Hippocampal formation (tissue), 2 donors: ENCODE measurements around the gene SYNGAP1.

ENCODE experiments used
- DNase-seq, 2 donors: peaks; one replicate each; lab custom pipeline; 2025; lab: John Stamatoyannopoulos, UW

SYNGAP1 gene

DNA sequence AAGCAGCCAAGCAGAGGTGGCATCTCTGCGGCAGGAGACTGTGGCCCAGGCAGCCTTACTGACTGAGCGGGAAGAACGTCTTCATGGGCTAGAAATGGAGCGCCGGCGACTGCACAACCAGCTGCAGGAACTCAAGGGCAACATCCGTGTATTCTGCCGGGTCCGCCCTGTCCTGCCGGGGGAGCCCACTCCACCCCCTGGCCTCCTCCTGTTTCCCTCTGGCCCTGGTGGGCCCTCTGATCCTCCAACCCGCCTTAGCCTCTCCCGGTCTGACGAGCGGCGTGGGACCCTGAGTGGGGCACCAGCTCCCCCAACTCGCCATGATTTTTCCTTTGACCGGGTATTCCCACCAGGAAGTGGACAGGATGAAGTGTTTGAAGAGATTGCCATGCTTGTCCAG, 15.0 kb upstream of the SYNGAP1 start:
- no peak for DNase-seq

DNA sequence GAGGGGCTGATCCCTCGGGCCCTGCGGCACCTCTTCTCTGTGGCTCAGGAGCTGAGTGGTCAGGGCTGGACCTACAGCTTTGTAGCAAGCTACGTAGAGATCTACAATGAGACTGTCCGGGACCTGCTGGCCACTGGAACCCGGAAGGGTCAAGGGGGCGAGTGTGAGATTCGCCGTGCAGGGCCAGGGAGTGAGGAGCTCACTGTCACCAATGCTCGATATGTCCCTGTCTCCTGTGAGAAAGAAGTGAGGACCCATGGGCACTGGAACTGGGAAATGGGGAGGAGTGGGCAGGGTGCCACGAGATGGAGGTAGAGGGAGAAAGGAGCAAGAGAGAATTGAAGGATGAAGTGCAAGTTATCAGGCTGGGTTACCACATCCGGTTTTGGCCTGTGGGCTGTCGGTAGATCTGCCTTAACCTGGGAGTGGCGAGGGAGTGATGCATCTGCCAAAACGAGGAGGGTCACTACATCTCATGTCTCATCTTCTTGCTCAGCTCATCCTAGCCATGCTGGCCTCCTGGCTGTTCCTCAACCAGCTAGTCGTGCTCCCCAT, 14.4 kb upstream of the SYNGAP1 start:
- DNase-seq = no peak

GRCh38 chr6:33406126-33406525, 13.7 kb upstream of the SYNGAP1 start:
- no peak for DNase-seq

GRCh38 chr6:33407132-33407718, 12.6 kb upstream of the SYNGAP1 start:
- no peak for DNase-seq

- peak; percentile 93 to 97 for DNase-seq
Observed at GRCh38 chr6:33410050-33410710, 9.7 kb upstream of the SYNGAP1 start.

DNA sequence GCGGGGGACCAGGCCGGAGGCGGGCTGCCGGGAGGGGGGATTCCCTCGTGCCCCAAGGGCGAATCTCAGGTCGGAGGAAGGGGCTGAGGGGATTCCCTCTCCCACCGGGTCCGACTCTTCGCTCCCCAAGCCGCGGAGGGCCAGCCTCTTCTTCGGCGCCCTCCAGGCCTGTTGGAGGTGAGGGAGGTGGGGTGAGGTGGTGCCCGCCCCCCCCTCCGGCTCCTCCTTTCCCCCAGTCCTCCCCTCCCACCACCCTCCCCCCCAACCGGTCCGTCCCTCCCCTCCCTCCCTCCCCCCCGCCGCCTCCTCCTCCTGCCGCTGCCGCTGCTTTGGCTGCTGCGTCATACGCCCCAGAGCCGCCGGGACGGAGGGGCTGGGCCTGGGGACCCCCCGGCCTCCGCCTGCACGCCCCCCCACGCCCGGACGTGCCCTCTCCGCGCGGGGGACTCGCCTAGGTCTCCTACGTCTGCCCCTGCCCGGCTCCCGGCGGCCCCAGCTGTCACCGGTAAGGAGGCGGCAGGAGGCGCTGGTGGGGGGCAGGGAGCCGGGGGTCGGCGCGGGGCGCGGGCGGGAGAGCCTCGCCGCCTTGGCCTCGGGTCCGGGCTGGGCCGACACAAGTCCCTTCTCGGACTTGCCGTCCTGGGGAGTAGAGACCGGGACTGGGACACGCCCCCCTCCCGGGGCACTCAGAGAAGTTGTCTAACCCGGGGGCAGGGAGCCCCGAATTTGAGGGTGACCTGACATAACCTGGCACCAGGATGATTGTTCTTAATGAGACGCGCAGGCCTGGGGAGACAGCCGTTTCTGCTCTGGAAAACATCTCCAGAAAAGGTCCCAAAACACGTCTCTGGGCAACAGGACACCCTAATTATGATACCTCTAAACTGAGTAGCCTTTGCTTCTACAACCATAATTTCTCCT, 8.9 kb upstream of the SYNGAP1 start, which contains the start of gene PHF1:
Gene PHF1 (plus strand): TSS at position 304 of the 921 bp plus-strand sequence. CDS start 1,250 bp downstream, outside the sequence.
- peak in 1 of 2 donors; percentile 80 for DNase-seq

GRCh38 chr6:33411632-33412005, 8.2 kb upstream of the SYNGAP1 start:
- no peak for DNase-seq

- DNase-seq = no peak
Observed at GRCh38 chr6:33412140-33413009, 7.5 kb upstream of the SYNGAP1 start.

DNA sequence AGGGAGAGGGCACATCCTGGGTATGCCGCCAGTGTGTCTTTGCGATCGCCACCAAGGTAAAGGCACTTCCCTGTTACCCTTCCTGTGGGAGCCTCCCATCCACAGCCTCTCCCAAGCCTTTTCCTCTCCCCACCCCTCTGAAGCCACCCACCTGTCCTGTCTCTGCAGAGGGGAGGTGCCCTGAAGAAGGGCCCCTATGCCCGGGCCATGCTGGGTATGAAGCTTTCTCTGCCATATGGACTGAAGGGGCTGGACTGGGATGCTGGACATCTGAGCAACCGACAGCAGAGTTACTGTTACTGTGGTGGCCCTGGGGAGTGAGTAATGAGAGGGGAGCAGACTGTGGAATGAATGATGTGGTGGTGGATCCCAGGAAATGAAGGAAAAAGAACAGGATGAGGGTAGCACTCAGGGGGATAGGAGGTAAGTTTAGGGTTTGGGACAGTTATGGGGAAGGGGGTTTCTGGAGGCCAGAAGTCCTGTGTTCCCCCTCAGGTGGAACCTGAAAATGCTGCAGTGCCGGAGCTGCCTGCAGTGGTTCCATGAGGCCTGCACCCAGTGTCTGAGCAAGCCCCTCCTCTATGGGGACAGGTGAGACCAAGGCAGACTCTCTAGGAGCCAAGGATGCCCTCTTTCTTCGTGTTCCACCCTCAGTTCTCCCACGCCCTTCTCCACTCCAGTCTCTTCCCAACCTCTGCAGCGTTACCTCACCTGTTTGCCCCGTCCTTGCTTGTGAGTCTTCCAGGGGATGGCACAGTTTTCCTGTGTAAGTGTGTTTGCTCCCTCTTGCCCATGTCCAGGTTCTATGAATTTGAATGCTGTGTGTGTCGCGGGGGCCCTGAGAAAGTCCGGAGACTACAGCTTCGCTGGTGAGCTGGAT, 6.4 kb upstream of the SYNGAP1 start:
- DNase-seq = no peak

DNA sequence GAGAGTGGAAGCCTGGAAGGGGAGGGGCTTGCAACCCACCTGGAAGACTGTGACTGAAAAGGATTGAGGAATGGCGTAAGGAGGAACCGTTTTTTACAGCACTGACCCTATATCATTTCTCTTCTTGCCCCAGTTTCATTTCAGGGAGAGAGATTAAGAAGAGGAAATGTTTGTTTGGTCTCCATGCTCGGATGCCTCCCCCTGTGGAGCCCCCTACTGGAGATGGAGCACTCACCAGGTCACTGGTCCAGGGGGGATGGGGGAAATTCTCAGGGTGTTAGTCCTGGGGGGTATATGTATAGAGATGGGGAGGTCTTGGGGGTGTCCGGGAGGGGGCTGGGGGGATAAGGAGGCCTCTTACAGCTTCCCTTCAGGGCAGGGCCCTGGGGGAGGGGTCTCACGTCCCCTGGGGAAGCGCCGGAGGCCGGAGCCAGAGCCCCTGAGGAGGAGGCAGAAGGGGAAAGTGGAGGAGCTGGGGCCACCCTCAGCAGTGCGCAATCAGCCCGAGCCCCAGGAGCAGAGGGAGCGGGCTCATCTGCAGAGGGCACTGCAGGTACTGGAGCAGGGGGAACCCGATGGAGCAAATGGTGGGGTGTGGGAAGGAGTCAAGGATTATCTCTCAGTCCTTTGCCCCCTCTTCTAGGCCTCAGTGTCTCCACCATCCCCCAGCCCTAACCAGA, 5.1 kb upstream of the SYNGAP1 start:
- DNase-seq = no peak

GRCh38 chr6:33415831-33416230, 4.0 kb upstream of the SYNGAP1 start:
- DNase-seq = no peak

DNA sequence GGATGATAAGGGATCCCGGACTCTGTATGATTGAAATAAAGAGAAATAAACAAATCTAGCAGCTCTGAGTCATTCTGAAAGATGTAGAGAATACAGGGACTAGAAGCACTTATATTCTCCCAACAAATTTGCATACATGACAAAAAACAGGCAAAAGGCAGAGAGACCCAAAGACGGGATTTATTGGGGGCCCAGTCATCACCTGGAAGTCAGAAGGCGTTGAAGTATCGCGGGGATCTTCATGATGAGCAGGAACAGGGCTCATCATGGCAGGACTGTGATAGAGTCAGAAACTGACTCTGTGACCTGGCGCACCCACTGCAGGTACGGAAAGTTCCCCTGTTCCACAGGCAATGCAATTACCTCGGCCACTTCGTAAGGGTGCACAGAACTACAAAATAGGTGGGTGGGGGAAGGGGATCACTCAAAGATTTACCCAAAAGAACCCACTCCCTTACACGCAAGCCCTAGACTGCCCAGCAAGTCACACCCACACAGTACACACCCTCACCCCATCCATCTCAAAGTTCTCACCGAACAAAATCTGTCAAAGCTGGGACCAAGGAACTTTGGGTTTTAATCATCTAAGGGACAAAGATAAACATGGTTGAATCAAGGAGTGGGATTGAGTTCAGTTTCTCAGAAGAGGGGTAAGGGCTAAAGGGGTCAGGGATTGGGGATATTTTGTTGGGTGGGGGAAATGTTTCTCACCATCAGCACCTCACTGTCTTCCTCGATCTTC, 3.3 kb upstream of the SYNGAP1 start:
- DNase-seq = no peak

DNA sequence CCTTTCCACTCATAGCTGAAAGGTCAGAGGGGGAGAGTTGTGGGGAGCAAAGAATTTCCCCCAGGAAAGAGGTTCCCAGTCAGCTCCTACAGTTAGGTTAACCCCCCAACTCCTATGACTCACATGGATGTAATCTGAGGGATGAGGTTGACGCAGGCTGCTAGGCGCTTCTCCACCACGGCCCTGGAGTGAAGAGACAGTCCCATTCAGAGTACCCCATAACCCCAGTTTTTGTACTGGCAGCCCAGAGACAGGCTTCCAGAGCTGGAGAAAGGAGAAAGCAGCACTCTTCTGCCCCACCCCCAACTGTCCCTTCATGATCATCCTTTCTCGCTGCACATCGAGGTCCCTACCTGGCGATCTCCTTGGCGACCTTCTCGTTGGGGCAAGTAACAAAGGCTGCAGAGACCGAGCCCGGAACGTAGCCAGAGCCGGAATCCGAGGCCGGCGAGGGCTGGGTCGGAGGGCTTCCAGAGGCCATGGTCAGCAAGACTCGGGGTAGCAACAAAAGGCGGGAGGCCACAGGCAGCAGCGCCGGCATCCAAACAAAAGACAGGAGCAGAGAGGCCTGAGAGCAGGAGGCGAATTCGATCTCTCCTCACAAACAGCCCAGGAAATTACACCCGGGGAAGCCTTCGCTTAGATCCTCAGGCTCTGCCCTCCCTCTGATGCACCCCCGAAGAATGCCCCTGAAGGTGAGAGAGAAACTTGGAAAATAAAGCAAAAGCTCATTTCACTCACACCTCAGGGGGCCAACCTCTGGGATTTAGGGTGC, 2.5 kb upstream of the SYNGAP1 start:
- no peak for DNase-seq

DNA sequence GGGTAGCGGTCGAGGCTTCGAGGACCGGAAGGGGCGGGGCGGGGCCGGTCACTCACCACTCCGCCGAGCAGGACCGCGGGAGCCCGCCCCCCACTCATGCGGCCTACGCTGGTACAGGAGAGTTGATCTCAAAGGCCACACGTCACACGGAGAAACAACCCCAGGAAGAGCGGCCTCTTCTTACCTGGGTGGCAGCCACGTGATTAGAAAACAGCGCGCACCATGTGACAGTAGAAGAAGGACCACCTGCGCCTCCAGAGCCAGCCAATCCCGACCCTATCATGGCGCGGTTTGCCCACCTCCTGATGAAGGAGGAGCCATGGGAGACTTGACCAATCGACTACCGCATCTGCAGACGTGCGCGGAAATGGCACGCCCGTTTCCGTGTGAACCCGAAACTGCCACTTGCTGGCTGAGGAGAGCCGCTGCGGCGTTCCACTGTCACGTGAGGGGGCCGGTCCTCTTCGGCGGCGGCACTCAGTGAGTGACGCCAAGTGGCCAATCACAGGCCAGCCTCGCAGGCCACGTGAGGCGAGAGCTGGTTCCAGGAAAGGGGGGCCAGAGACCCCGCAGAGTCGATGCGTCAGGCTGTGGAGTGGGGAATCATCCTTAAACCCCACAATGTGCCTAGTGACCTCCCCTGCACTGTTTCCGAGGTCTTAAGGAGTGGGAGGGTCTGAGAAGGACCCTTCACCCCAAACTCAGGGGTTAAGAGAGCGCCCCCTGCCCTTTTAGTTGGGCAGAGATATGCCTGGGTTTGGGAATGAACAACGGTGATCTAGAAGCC, 1.8 kb upstream of the SYNGAP1 start, which contains the start of gene CUTA:
Gene CUTA (minus strand): TSS at position 205 of the 787 bp plus-strand sequence. CDS start 107 bp downstream, at position 98.
- DNase-seq = peak; percentile 99

GRCh38 chr6:33418690-33419291, 1.1 kb upstream of the SYNGAP1 start:
- no peak for DNase-seq

DNA sequence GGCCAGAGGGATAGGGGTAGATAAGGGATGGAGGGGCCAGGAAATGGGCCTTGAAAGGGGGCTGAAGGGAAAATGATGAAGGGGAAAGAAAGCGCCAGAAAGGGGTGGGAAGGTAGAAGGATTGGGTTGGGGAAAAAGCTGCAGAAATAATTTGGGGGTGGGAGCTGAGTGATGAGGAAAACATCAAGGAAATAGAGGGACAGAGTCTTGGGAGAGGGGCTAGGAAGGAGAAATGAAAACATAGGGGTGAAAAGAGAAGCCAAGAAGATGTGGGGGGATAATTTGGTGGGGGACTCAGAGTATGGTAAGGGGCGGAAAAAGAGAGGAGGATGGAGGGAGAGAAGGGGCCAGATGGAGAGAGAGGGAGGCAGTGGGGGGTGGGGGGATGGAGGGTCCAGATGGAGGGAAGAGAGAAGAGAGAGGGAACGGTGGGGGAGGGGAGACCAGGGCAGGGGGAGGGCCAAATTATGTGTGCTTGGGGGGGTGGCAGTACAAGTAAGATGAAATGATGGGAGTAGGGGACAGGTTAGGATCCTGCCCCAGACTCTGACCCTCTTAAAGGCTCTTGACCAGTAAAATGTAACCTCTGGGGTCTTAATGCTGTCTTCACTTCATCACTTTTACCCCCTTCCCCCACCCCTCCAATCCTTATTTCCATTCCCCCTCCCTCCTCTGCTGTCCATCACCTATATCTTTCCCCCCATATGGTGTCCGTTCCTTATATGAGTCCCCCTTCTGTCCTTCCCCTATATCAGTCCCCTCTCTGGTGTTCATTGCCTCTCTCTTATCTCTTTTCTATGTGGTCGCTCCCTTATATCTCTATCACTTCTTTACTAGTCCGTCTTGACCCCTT, 852 bp downstream of the SYNGAP1 start:
- no peak for DNase-seq
